Measurements from ENCODE around the gene FAT1.

The FAT1 gene

GRCh38 chr4:186617921-186618320, 105.7 kb downstream of the FAT1 start:
- no peak for TF ChIP-seq CTCF (conservative IDR thresholded peaks at IDR 0.05)

GRCh38 chr4:186607490-186607889, 116.2 kb downstream of the FAT1 start:
- no peak for TF ChIP-seq CTCF (conservative IDR thresholded peaks at IDR 0.05)
- H3K27ac ChIP-seq = no peak overlapping the region

More at GRCh38 chr4:186617921-186618320, 105.7 kb downstream of the FAT1 start:
- H3K27ac ChIP-seq = no peak overlapping the region

GRCh38 chr4:186606591-186606992, 117.1 kb downstream of the FAT1 start:
- no peak overlapping the region for H3K27ac ChIP-seq
- no peak for TF ChIP-seq CTCF (conservative IDR thresholded peaks at IDR 0.05)

GRCh38 chr4:186605261-186605865, 118.3 kb downstream of the FAT1 start:
- TF ChIP-seq CTCF (conservative IDR thresholded peaks at IDR 0.05) = no peak

GRCh38 chr4:186604124-186604807, 119.4 kb downstream of the FAT1 start:
- no peak for TF ChIP-seq CTCF (conservative IDR thresholded peaks at IDR 0.05)
- no peak overlapping the region for H3K27ac ChIP-seq

More at GRCh38 chr4:186605261-186605865, 118.3 kb downstream of the FAT1 start:
- no peak overlapping the region for H3K27ac ChIP-seq

GRCh38 chr4:186602978-186603377, 120.7 kb downstream of the FAT1 start:
- no peak for TF ChIP-seq CTCF (conservative IDR thresholded peaks at IDR 0.05)
- H3K27ac ChIP-seq = no peak overlapping the region

GRCh38 chr4:186599483-186599882, 124.2 kb downstream of the FAT1 start:
- TF ChIP-seq CTCF (conservative IDR thresholded peaks at IDR 0.05) = no peak
- H3K27ac ChIP-seq = no peak overlapping the region
